OCI-LY3 (cell line): ENCODE measurements around the gene DENND2A.
A peak's percentile ranks its signal among the peaks of the same experiment; 100 is the strongest.
"Not testable (repeated sequence)": the region's sequence is repeated elsewhere in the genome, so short reads cannot be mapped to it uniquely, and the experiment has no call there.

Experiments
- H2AFZ ChIP-seq: fragments of 200-600, 300-600 bp; shearing (Covaris generic); 2 replicates; pipeline ENCODE4 v1.6.0; 2014; ENCODE audit warnings: antibody characterized with exemption, low read depth, low read length
- H3K27ac ChIP-seq: fragments of 200-600, 300-600 bp; sonication (generic); 2 replicates; pipeline ENCODE4 v1.5.1; 2014; ENCODE audit warnings: mild to moderate bottlenecking, low read length, moderate library complexity, mixed read lengths
- H3K27me3 ChIP-seq: fragments of 200-600, 300-600 bp; sonication (generic); 2 replicates; pipeline ENCODE4 v1.6.1; 2014; ENCODE audit warnings: low read depth, low read length, mixed read lengths
- H3K36me3 ChIP-seq: fragments of 200-600, 300-600 bp; sonication (generic); replicated peaks from 2 replicates; pipeline ENCODE3; 2014; ENCODE audit warnings: low read depth, low read length, mixed read lengths
- H3K4me1 ChIP-seq: fragments of 300-600, 200-600 bp; sonication (generic); 2 replicates; pipeline ENCODE4 v1.6.1; 2014; ENCODE audit warnings: low read length, mixed read lengths
- H3K4me2 ChIP-seq: fragments of 200-600, 300-600 bp; sonication (generic); 2 replicates; pipeline ENCODE4 v1.6.1; 2014; ENCODE audit warnings: low read length, mixed read lengths
- H3K4me3 ChIP-seq: fragments of 300-600, 200-600 bp; sonication (generic); 2 replicates; pipeline ENCODE4 v1.5.1; 2014; ENCODE audit warnings: antibody characterized with exemption, mild to moderate bottlenecking, low read length, moderate library complexity
- H3K79me2 ChIP-seq: fragments of 300-600, 200-600 bp; shearing (Covaris generic); 2 replicates; pipeline ENCODE4 v1.6.1; 2014; ENCODE audit warnings: mild to moderate bottlenecking, low read length, mixed read lengths
- H3K9ac ChIP-seq: fragments of 300-600, 200-600 bp; shearing (Covaris generic); 2 replicates; pipeline ENCODE4 v1.6.0; 2014; ENCODE audit warnings: mild to moderate bottlenecking, low read length, moderate library complexity
- H3K9me3 ChIP-seq: fragments of 200-600, 300-600 bp; shearing (Covaris generic); 2 replicates; pipeline ENCODE4 v1.6.1; 2014; ENCODE audit warnings: low read length, mixed read lengths; ENCODE audit not compliant: insufficient read depth
- H4K20me1 ChIP-seq: fragments of 200-600, 300-600 bp; sonication (generic); 2 replicates; pipeline ENCODE4 v1.6.1; 2016; ENCODE audit warnings: low read length, mixed read lengths; ENCODE audit not compliant: insufficient read depth
- EZH2phosphoT487 ChIP-seq: fragments of 200-600 bp; shearing (Covaris generic); IDR thresholded peaks from 2 replicates; pipeline ENCODE4 v1.6.1; 2018; ENCODE audit warnings: antibody characterized with exemption, mixed run types, low read depth
- TF ChIP-seq, protein P1 (sequence below): fragments of 200-600, 300-600 bp; sonication (generic); IDR thresholded peaks from 2 replicates; pipeline ENCODE4 v1.5.1; 2014; ENCODE audit warnings: antibody characterized with exemption, low read length, low read depth

Gene DENND2A

DNA sequence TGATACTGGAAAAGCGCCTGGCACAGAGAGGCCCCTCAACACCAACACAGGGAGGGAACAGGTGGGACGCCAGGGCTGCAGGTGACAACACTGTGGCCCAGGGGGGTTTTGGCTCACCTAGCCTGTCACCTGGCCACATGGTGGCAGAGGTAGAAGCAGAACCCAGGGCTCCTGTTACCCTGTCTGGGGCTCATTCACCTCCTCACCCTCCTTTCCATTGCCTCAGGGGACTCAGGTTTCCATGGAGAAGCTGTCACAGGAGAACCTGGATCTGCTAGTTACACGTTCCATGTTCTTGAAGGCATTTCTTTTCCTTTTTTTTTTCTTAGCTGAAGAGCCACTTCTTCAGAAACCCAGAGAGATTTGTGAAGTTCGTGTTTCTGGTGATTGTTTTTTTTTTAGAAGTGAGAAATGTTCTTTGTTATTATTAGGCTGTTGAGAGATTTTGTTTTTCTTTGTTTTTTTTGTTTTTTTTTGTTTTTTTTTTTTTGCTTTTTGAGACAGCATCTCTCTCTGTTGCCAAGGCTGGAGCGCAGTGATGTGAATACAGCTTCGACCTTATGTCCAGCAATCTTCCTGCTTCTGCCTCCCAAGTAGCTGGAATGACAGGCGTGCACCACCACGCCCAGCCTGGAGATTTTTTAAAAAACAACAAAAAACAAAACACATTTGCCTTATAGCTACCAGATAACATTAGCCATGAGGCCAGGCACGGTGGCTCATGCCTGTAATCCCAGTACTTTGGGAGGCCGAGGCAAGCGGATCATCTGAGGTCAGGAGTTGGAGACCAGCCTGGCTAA, 16.0 kb downstream of the DENND2A start:
- Histone ChIP-seq H3K36me3 (no peaks in the 10 kb centered on the region), H3K4me1 (peaks cover 16% of the 10 kb centered on the region), H3K9me3 (no peaks in the 10 kb centered on the region), H3K27ac (no peak overlapping the region), H4K20me1 (no peaks in the 10 kb centered on the region), H3K4me2 (no peak overlapping the region), H3K9ac (no peak overlapping the region), H2AFZ (no peak overlapping the region), H3K4me3 (no peak overlapping the region), H3K79me2 (no peaks in the 10 kb centered on the region), H3K27me3 (peaks cover 17% of the 10 kb centered on the region)
- TF ChIP-seq, protein P1, sequence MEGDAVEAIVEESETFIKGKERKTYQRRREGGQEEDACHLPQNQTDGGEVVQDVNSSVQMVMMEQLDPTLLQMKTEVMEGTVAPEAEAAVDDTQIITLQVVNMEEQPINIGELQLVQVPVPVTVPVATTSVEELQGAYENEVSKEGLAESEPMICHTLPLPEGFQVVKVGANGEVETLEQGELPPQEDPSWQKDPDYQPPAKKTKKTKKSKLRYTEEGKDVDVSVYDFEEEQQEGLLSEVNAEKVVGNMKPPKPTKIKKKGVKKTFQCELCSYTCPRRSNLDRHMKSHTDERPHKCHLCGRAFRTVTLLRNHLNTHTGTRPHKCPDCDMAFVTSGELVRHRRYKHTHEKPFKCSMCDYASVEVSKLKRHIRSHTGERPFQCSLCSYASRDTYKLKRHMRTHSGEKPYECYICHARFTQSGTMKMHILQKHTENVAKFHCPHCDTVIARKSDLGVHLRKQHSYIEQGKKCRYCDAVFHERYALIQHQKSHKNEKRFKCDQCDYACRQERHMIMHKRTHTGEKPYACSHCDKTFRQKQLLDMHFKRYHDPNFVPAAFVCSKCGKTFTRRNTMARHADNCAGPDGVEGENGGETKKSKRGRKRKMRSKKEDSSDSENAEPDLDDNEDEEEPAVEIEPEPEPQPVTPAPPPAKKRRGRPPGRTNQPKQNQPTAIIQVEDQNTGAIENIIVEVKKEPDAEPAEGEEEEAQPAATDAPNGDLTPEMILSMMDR = no peak
- TF ChIP-seq EZH2phosphoT487 = no peak

DNA sequence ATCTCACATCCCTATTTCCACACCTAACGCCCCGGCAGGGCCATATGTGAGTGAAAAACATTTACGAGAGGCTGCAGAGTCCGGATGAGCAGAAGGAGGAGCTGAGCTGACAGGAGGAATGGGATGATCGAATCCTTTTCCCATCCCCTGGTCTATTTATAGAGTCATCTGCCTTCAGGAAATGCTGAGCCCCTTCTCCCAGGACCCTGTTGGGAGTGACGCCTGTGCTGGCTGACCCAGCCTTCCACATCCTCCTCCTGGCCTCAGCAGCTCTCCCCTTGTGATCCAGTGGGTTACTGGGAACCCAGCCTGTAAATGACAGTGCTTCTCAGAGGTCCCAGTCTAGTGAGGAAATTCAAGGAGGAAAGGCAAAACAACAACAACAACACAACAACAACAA, 16.6 kb downstream of the DENND2A start:
- H2AFZ ChIP-seq = no peak overlapping the region

DNA sequence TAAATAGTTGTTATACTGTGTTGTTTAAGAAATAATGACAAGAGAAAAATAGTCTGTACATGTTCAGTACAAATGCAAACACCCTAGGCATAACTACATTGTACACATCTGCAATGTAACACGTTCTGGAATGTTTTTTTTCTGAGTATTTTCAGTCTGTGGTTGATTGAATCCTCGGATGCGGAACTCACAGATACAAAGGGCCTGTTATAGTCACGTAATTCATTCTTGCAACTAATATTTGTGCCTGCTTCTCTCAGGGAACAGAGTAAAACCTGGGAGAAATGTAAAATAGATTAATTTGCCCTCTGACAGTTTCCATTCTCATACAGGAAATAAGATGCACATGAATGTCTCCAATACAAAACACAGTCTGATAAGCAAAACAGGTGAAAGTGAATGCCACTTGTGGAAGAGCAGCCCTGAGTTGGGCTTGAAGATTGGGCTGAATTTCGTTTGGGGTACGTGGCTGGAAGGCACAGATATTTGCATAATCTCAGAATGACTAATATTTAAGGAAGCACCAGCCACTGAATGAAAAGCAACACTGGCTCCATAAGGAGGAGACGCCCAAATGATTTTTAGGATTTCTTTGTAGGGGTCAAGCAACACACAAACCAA, 19.1 kb downstream of the DENND2A start:
- peak overlapping the region; percentile 63 for H3K4me2 ChIP-seq
- peak overlapping the region; percentile 19; the same call in 1 of the 2 replicates for H3K4me3 ChIP-seq
- no peak overlapping the region for H3K9ac ChIP-seq
- H3K27ac ChIP-seq = no peak overlapping the region
- H2AFZ ChIP-seq = no peak overlapping the region
- peaks cover 17% of the 10 kb centered on the region for H3K27me3 ChIP-seq
- H3K4me1 ChIP-seq = peaks cover 8% of the 10 kb centered on the region
- H3K79me2 ChIP-seq = no peaks in the 10 kb centered on the region
- H3K36me3 ChIP-seq = no peaks in the 10 kb centered on the region
- no peaks in the 10 kb centered on the region for H4K20me1 ChIP-seq
- TF ChIP-seq EZH2phosphoT487 = no peak
- TF ChIP-seq, protein P1 = no peak
- no peaks in the 10 kb centered on the region for H3K9me3 ChIP-seq

More for the DNA sequence above, 16.6 kb downstream of the DENND2A start:
- H3K4me1 ChIP-seq = peaks cover 16% of the 10 kb centered on the region
- no peaks in the 10 kb centered on the region for H4K20me1 ChIP-seq
- no peak overlapping the region for H3K4me3 ChIP-seq
- H3K36me3 ChIP-seq = no peaks in the 10 kb centered on the region
- H3K9me3 ChIP-seq = no peaks in the 10 kb centered on the region
- peaks cover 17% of the 10 kb centered on the region for H3K27me3 ChIP-seq
- no peak for TF ChIP-seq EZH2phosphoT487
- TF ChIP-seq, protein P1 = no peak
- H3K4me2 ChIP-seq = no peak overlapping the region
- H3K79me2 ChIP-seq = no peaks in the 10 kb centered on the region
- H3K27ac ChIP-seq = no peak overlapping the region
- H3K9ac ChIP-seq = no peak overlapping the region

DNA sequence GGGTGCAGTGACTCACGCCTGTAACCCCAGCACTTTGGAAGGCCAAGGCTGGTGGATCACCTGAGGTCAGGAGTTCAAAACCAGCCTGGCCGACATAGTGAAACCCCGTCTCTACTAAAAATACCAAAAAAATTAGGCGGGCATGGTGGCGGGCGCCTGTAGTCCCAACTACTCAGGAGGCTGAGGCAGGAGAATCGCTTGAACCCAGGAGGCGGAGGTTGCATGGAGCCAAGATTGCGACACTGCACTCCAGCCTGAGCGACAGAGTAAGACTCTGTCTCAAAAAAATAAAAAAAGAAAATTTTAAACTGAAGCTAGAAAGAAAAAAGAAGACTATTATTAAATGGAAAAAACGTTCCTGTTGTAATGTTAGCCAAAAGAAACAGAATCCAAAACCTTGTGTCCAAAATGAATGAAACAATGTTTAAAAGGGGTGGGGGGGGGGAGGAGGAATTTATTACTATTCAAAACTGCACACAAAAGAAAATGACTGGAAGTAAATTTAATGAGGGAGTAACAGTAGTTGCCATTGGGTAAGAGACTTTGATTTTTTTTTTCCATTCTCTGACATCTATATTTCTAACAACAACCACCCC, 20.6 kb downstream of the DENND2A start:
- H3K4me3 ChIP-seq, H3K4me2 ChIP-seq, H3K9me3 ChIP-seq, H3K9ac ChIP-seq, H3K79me2 ChIP-seq, H4K20me1 ChIP-seq, H3K36me3 ChIP-seq, H3K27ac ChIP-seq, H3K4me1 ChIP-seq, H2AFZ ChIP-seq: not testable (repeated sequence)
- peaks cover 12% of the 10 kb centered on the region for H3K27me3 ChIP-seq
